Measurements from ENCODE around the gene BAIAP3.

GRCh38 chr16:1285669-1286512, 47.6 kb upstream of the BAIAP3 start:
- 0 out of 6 replicates have a peak, but pooled peaks of 2 of the 3 experiments have one; percentile 8 to 13 for TF ChIP-seq CTCF (IDR thresholded peaks at IDR 0.05 in 2 of 3, conservative IDR thresholded peaks at IDR 0.05 in 1 of 3; ENCODE audit: borderline replicate concordance in 1 of 3, insufficient read depth in 1 of 3, low read depth in 2 of 3, low read length in 2 of 3)
- no peak for TF ChIP-seq POLR2AphosphoS5 (IDR thresholded peaks at IDR 0.05; ENCODE audit: low read depth, low read length)
- TF ChIP-seq EZH2 (IDR thresholded peaks at IDR 0.05): no peak
- no peak for TF ChIP-seq MAX (IDR thresholded peaks at IDR 0.05)
- TF ChIP-seq EGR1 (IDR thresholded peaks at IDR 0.05; ENCODE audit: low read depth): no peak
- no peak for TF ChIP-seq ATF3 (IDR thresholded peaks at IDR 0.05)
- TF ChIP-seq CEBPB (IDR thresholded peaks at IDR 0.05; ENCODE audit: low read depth): no peak
- TF ChIP-seq ELF1 (IDR thresholded peaks at IDR 0.05; ENCODE audit: borderline replicate concordance, low read depth): no peak
- TF ChIP-seq POLR2A (IDR thresholded peaks at IDR 0.05; ENCODE audit: borderline replicate concordance, extremely low read depth, insufficient read depth, insufficient read length): no peak
